GM21786 (cell line): ENCODE results near the gene DNER.
"Not testable (repeated sequence)": the region's sequence is repeated elsewhere in the genome, so short reads cannot be mapped to it uniquely, and the experiment has no call there.

Experiments used
- ATAC-seq: cut with Tn5 transposase; IDR thresholded peaks from one replicate; pipeline ENCODE4 v1.9.1; 2021; ENCODE audit not compliant: unreplicated experiment

Gene DNER, protein sequence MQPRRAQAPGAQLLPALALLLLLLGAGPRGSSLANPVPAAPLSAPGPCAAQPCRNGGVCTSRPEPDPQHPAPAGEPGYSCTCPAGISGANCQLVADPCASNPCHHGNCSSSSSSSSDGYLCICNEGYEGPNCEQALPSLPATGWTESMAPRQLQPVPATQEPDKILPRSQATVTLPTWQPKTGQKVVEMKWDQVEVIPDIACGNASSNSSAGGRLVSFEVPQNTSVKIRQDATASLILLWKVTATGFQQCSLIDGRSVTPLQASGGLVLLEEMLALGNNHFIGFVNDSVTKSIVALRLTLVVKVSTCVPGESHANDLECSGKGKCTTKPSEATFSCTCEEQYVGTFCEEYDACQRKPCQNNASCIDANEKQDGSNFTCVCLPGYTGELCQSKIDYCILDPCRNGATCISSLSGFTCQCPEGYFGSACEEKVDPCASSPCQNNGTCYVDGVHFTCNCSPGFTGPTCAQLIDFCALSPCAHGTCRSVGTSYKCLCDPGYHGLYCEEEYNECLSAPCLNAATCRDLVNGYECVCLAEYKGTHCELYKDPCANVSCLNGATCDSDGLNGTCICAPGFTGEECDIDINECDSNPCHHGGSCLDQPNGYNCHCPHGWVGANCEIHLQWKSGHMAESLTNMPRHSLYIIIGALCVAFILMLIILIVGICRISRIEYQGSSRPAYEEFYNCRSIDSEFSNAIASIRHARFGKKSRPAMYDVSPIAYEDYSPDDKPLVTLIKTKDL

GRCh38 chr2:229714080-229714735 lies at the start of gene DNER:
DNER (minus strand) TSS chr2:229714555; CDS start chr2:229714423, 132 bp downstream.
- peak; percentile 67 for ATAC-seq

- no peak for ATAC-seq
Measured at GRCh38 chr2:229761663-229762062, 47.3 kb upstream of the DNER start.

GRCh38 chr2:229757462-229757861 lies 43.1 kb upstream of the DNER start:
- ATAC-seq = not testable (repeated sequence)

DNA sequence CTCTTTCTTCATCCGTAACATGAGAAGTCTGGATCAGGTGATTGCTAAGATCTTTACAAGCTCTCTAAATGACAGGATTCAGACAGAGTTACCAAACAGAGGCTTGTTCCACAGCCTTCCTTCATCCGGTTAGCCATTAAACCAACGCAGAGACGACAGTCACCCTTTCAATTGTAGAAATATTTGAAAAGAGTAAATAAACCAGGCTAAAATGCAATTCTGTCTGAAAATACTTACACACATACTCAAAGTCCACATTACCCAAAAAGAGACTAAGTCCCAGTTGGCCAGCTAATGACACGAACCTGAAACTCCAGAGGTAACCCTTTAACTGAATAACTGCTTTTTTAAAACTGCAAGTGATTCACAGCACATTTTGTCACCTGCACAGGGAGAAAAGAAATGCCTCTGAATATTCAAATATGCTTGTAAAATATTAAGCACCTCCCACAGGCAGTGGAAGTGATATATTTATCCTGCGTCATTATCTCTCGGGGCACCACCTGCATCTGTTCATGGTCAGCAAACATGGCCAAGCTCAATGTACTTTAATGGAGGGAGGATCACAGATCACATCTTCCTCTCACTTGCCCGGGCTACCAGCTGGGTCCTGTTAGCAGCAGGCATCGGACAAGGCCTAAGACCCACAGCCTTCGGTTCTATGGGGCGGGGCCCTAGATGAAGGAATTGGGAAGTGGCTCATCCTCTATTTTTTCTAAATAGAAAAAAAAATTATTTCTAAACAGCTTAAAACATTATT lies 38.8 kb upstream of the DNER start:
- no peak for ATAC-seq

- ATAC-seq = no peak
Measured at GRCh38 chr2:229749779-229750178, 35.4 kb upstream of the DNER start.

DNA sequence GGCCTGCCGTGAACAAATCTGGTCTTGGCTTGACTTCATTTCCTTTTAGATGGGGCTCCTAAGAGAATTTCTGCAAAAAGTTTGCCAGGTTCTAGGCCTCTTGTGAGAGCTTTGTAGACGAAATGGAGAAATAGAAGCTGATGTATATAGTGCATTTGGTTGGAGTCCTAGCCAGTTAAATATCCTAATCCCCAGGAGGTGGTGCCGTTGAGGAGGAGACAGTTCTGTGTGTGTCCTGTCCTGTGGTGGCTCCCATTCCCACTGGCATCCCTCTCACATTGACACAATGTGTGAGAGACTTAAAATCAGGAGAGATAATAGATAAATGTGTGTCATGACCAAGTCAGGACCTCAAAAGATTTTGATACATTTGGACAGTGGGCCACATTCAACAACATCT lies 34.6 kb upstream of the DNER start:
- ATAC-seq = no peak

- ATAC-seq = not testable (repeated sequence)
Measured at GRCh38 chr2:229742691-229743090, 28.3 kb upstream of the DNER start.

DNA sequence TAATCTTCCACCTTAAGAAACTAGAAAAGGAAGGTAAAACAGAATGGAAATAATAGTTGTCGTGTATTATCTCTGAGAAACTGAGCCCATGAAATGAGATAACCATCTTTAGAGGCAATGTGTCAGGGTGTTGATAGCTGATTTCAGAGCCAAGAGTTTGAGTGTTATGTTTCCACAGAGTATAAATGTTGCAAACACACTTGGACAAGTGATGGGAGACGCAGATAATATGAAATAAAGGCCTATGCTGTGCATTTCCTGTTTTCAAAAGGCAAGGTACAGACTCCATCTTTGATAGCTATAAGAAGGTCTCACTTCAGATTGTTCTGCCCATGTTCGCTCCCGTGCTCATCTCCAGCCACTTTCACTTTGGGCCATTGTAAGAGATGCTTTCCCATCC lies 25.9 kb upstream of the DNER start:
- ATAC-seq = no peak

GRCh38 chr2:229738024-229738625 lies 23.8 kb upstream of the DNER start:
- no peak for ATAC-seq

- no peak for ATAC-seq
Measured at GRCh38 chr2:229734410-229734809, 20.1 kb upstream of the DNER start.

DNA sequence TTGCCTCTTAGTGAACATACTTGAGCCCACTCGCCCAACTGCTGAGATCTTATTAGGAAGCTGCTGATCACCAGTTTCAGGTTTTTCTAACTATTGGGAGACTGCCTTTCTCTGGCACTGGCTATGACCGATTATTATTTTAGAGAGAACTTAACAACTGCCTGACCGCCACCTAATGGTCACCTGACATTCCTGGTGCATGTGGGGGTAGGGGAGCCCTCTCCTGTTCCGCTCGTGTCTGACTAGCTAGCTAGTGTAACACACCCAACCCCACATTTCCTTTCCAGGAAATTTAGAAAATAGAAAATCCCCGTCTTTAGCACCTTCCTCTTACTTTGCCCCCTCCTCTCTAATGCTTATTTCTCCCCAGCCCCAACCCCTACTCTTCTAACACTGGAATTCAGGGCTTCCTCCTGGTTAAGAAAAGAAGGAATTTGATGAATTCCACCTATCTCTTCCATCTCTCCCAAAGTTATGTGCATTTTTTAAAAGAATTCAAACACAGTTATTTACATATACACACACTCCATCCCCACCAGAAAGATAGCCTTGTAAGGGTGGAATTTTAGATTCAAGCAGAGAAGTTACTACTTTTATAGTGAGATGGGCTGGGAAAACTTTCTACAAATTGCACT lies 19.4 kb upstream of the DNER start:
- ATAC-seq = no peak

DNA sequence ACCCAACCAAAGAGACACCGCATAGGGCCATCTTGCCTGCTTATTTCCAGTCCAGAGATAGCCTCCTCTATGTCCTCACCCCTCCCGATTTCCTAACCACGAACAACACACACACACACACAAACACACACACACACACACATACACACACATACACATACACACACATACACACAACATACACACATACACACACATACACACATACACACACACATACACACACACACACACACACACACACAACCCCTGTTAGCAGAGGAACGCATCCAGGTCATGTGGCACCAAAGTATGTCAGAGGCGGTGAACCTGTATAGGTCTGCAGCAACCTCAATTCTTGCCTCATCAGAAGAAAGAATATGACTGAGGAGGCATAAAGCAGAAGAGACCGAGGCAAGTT lies 18.5 kb upstream of the DNER start:
- ATAC-seq = no peak

DNA sequence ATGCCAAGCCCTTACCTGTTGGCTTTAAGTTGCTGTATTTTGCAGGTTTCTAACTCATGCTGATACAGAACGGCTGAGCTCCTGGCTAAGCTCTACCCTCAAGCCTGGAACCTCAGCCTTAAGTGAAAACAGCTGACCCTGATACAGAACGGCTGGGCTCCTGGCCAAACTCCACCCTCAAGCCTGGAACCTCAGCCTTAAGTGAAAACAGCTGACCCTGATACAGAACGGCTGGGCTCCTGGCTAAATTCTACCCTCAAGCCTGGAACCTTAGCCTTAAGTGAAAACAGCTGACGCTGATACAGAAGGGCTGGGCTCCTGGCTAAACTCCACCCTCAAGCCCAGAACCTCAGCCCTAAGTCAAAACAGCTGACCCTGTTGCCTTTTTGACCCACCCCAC lies 17.6 kb upstream of the DNER start:
- no peak for ATAC-seq

DNA sequence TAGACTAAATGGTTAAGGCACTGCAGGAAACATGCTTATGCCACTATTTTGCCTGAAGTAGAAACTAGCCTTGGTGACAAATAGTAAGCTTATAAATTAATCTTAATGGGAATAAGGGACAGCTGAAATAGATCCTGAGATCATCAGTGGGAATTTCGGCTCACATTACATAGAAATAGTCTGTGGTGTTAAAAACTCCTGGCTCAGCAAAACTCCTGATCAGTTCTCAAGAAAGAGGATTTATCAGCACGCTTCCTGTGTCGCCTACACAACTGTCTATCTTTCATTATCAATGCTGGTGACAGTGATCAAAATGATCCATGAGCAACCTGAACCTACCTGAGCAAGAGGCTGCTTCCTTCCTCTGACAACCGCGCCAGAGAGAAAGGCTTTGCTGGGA lies 17.0 kb upstream of the DNER start:
- ATAC-seq = no peak

- no peak for ATAC-seq
Measured at GRCh38 chr2:229728370-229728769, 14.0 kb upstream of the DNER start.

- ATAC-seq = no peak
Measured at GRCh38 chr2:229726643-229727042, 12.3 kb upstream of the DNER start.

DNA sequence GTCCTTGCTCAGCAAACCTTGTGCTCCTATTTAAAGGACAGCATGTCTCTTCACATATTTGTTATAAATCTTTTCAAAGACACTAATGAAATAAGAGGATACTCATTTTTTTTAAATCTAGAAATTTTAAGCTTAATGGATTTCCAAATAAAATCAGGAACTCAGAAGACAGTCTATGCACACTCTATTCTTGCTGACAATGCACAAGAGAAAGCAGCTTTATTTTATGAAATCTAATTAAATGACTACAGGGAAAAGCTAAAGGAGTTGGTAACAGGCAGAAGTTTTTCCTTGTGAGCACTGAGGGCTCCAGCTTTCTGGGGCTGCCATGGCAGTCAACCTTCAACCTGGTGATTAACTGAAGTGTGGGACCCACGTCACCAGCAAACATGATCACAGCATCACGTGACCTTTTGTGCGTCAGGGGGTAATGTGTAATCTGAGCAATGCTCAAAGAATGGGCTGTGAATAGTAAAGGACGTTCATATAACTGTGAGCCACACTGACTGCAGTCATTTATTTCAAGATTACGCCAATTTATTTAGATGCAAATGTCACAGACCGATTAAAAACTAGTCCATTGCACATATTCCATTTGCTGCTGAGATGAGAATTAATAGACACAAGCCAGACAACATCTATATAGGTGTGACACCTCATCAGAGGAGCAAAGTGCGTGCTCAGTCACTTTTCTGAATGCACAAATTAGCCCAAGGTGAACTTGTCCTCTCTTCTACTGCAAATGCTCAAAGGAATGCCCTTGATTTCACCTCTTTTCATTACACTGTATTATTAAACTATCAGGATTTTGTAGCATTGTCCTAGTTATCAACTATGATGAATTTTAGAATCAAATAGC lies 11.6 kb upstream of the DNER start:
- no peak for ATAC-seq

DNA sequence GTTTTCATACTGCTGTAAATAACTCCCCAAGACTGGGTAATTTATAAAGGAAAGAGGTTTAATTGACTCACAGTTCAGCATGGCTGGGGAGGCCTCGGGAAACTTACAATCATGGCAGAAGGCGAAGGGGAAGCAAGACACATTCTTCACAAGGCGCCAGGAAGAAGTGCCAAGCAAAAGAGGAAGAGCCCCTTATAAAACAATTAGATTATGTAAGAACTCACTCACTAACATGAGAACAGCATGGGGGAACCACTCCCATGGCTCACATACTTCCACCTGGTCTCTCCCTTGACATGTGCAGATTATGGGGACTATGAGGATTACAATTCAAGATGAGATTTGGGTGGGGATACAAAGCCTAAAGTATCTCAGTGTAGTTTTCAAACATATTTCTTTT lies 8.8 kb upstream of the DNER start:
- not testable (repeated sequence) for ATAC-seq

DNA sequence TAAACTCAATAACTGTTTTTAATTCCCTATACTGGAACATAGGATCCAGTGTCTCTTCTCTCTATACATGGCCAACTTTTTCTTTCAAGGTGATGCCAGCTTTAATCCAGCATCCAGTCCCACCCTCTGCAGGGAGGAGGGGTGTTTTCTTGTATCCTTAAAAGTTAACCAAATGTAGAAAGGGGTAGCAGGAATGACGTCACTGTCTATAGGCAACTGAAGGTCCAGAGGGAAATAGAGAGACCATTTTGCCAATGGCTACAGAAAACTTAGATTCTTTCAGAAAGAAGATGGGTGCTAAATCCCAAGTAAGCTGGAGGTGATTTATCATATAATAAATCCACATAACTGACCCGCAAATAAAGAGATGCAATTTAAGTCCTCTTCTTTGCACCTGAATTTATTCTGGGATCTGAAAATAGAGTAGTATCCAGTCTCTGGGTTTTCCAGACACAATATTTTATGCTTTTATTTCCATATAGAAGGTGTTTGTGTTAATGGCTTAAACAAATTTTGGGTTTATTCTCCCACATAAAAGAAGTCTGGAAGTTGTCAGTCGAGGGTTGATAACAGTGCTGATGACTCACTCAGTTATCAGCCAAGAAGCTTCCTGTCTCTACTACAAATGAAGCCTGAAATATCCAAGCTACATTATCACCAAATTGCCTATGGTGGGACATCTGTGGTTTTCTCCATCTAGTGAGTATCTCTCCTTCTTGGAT lies 5.7 kb upstream of the DNER start:
- ATAC-seq = no peak
